Ishikawa (cell line): ENCODE data around the gene KCTD16.

Experiments used
- EP300 ChIP-seq: IDR thresholded peaks from 2 replicates; pipeline ENCODE4 v1.6.1; 2012; ENCODE audit warnings: borderline replicate concordance
- NFIC ChIP-seq: IDR thresholded peaks from 2 replicates; pipeline ENCODE4 v1.6.1; 2012
- TAF1 ChIP-seq: IDR thresholded peaks from 2 replicates; pipeline ENCODE4 v1.6.1; 2012; ENCODE audit warnings: low read depth, mild to moderate bottlenecking

- TF ChIP-seq EP300 = no peak
- TF ChIP-seq NFIC = no peak
- TF ChIP-seq TAF1 = no peak
Measured at GRCh38 chr5:144395704-144396103, 225.0 kb downstream of the KCTD16 start.
